Peyer's patch (tissue), 4 donors: ENCODE data around the gene FBLN7.

Source experiments
- POLR2A ChIP-seq, 2 donors: fragments of 450-650 bp; IDR thresholded peaks; one replicate each; pipeline ENCODE4 v1.5.1; 2017; ENCODE audit warnings: antibody characterized with exemption in 2 of 2, mild to moderate bottlenecking in 2 of 2, moderate library complexity in 2 of 2
- TF ChIP-seq, protein P1 (sequence below), 6 experiments: fragments of 450-650 bp in 4 of 6; fragments of 200-600 bp in 2 of 6; sonication (generic) in 1 of 6; IDR thresholded peaks; one replicate each; pipeline ENCODE4 v1.5.1; 2017 to 2019; ENCODE audit warnings: antibody characterized with exemption in 6 of 6, mild to moderate bottlenecking in 3 of 6, moderate library complexity in 1 of 6

GRCh38 chr2:112189001-112189556, 50.9 kb downstream of the FBLN7 start:
- TF ChIP-seq, protein P1, sequence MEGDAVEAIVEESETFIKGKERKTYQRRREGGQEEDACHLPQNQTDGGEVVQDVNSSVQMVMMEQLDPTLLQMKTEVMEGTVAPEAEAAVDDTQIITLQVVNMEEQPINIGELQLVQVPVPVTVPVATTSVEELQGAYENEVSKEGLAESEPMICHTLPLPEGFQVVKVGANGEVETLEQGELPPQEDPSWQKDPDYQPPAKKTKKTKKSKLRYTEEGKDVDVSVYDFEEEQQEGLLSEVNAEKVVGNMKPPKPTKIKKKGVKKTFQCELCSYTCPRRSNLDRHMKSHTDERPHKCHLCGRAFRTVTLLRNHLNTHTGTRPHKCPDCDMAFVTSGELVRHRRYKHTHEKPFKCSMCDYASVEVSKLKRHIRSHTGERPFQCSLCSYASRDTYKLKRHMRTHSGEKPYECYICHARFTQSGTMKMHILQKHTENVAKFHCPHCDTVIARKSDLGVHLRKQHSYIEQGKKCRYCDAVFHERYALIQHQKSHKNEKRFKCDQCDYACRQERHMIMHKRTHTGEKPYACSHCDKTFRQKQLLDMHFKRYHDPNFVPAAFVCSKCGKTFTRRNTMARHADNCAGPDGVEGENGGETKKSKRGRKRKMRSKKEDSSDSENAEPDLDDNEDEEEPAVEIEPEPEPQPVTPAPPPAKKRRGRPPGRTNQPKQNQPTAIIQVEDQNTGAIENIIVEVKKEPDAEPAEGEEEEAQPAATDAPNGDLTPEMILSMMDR (IDR thresholded peaks at IDR 0.05) = no peak
- TF ChIP-seq POLR2A (IDR thresholded peaks at IDR 0.05) = no peak
